HUES48 (cell line): ENCODE measurements around the gene GNAS-AS1.
A peak's percentile ranks its signal among the peaks of the same experiment; 100 is the strongest.

Experiments
- H3K27ac ChIP-seq: one replicate; pipeline ENCODE4 v1.7.0; 2013; ENCODE audit warnings: low read depth, low read length, inconsistent platforms
- H3K27me3 ChIP-seq: 2 replicates; pipeline ENCODE4 v1.6.1; 2013; ENCODE audit warnings: mild to moderate bottlenecking, low read length; ENCODE audit not compliant: control insufficient read depth, insufficient read depth
- H3K36me3 ChIP-seq: 2 replicates; pipeline ENCODE4 v1.6.1; 2013; ENCODE audit warnings: low read length; ENCODE audit not compliant: control insufficient read depth, insufficient read depth
- H3K4me1 ChIP-seq: 2 replicates; pipeline ENCODE4 v1.6.1; 2013; ENCODE audit warnings: mild to moderate bottlenecking, low read length; ENCODE audit not compliant: control insufficient read depth, insufficient read depth
- H3K4me3 ChIP-seq: 2 replicates; pipeline ENCODE4 v1.5.1; 2013; ENCODE audit warnings: mild to moderate bottlenecking, low read depth, low read length
- H3K9ac ChIP-seq: 2 replicates; pipeline ENCODE4 v1.6.1; 2013; ENCODE audit warnings: mild to moderate bottlenecking, low read depth, low read length, moderate library complexity
- H3K9me3 ChIP-seq: 2 replicates; pipeline ENCODE4 v1.6.1; 2013; ENCODE audit warnings: low read length; ENCODE audit not compliant: control insufficient read depth, insufficient read depth

The GNAS-AS1 gene

GRCh38 chr20:58841539-58842264, 9.0 kb downstream of the GNAS-AS1 start:
- peak overlapping the region; percentile 63 for H3K9ac ChIP-seq
- peaks cover 56% of the 10 kb centered on the region for H3K36me3 ChIP-seq
- H3K4me1 ChIP-seq, result peaks cover 50% of the 10 kb centered on the region
- H3K27me3 ChIP-seq, result peaks cover 19% of the 10 kb centered on the region
- H3K4me3 ChIP-seq, result peak overlapping the region; percentile 54
- H3K27ac ChIP-seq, result peak overlapping the region; percentile 52
- H3K9me3 ChIP-seq, result no peaks in the 10 kb centered on the region

DNA sequence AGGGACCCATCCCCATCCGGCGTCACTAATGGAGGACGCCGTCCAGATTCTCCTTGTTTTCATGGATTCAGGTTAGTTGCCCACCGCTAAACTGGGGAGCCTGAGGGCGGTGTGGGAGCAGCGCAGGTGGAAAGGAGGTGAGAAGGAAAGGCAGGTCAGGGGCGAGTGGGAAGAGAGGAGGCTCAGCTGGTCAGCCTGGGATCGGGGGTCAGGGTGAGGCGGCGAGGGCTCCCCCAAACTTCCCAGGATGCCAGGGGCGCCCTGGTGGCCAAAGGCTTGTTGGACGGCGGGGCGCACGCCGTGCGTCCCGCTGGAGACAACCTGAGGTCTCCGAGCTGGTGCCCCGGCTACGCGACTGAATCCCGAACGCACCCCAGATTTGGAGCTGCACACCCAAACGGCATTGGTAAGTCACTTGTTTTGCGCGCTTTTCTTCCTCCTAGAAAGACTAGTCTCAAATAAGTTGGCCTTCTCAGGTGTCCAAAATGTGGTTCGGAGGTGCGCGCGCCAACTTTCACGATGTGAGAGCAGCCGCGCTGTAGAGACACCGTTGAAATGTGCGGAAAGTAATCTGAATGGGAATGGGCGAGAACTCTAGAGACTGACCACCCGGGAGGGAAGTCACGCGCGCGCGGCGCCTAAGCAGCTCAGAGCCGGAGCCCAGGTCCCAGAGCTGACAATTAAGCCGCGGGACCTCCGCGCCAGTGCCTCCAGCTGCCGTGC, 9.7 kb downstream of the GNAS-AS1 start:
- H3K9ac ChIP-seq, result peak overlapping the region; percentile 63; the same call in 1 of the 2 replicates
- peak overlapping the region; percentile 54 for H3K4me3 ChIP-seq
- no peaks in the 10 kb centered on the region for H3K9me3 ChIP-seq
- H3K36me3 ChIP-seq, result peaks cover 57% of the 10 kb centered on the region
- H3K27me3 ChIP-seq, result peaks cover 19% of the 10 kb centered on the region
- peaks cover 43% of the 10 kb centered on the region for H3K4me1 ChIP-seq
- no peak overlapping the region for H3K27ac ChIP-seq

DNA sequence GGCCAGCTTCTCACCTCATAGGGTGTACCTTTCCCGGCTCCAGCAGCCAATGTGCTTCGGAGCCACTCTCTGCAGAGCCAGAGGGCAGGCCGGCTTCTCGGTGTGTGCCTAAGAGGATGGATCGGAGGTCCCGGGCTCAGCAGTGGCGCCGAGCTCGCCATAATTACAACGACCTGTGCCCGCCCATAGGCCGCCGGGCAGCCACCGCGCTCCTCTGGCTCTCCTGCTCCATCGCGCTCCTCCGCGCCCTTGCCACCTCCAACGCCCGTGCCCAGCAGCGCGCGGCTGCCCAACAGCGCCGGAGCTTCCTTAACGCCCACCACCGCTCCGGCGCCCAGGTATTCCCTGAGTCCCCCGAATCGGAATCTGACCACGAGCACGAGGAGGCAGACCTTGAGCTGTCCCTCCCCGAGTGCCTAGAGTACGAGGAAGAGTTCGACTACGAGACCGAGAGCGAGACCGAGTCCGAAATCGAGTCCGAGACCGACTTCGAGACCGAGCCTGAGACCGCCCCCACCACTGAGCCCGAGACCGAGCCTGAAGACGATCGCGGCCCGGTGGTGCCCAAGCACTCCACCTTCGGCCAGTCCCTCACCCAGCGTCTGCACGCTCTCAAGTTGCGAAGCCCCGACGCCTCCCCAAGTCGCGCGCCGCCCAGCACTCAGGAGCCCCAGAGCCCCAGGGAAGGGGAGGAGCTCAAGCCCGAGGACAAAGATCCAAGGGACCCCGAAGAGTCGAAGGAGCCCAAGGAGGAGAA, 10.5 kb downstream of the GNAS-AS1 start:
- H3K9me3 ChIP-seq, result no peaks in the 10 kb centered on the region
- H3K27ac ChIP-seq, result no peak overlapping the region
- H3K27me3 ChIP-seq, result peaks cover 19% of the 10 kb centered on the region
- peaks cover 61% of the 10 kb centered on the region for H3K36me3 ChIP-seq
- peak overlapping the region; percentile 63; the same call in 1 of the 2 replicates for H3K9ac ChIP-seq
- peak overlapping the region; percentile 54 for H3K4me3 ChIP-seq
- H3K4me1 ChIP-seq, result peaks cover 35% of the 10 kb centered on the region

GRCh38 chr20:58839474-58839874, 11.2 kb downstream of the GNAS-AS1 start:
- peaks cover 28% of the 10 kb centered on the region for H3K4me1 ChIP-seq
- H3K9me3 ChIP-seq, result no peaks in the 10 kb centered on the region
- H3K9ac ChIP-seq, result peak overlapping the region; percentile 32; the same call in 1 of the 2 replicates
- H3K36me3 ChIP-seq, result peaks cover 61% of the 10 kb centered on the region
- no peak overlapping the region for H3K27ac ChIP-seq
- peaks cover 19% of the 10 kb centered on the region for H3K27me3 ChIP-seq
- peak overlapping the region; percentile 54 for H3K4me3 ChIP-seq

GRCh38 chr20:58838174-58838573, 12.5 kb downstream of the GNAS-AS1 start:
- Histone ChIP-seq H3K4me1 (peaks cover 15% of the 10 kb centered on the region), H3K9me3 (no peaks in the 10 kb centered on the region), H3K4me3 (no peak overlapping the region), H3K27ac (no peak overlapping the region), H3K27me3 (peaks cover 19% of the 10 kb centered on the region), H3K9ac (no peak overlapping the region), H3K36me3 (peaks cover 69% of the 10 kb centered on the region)

- no peak overlapping the region for H3K27ac ChIP-seq
- no peaks in the 10 kb centered on the region for H3K9me3 ChIP-seq
- peaks cover 14% of the 10 kb centered on the region for H3K4me1 ChIP-seq
- H3K4me3 ChIP-seq, result no peak overlapping the region
- H3K27me3 ChIP-seq, result peaks cover 19% of the 10 kb centered on the region
- H3K9ac ChIP-seq, result no peak overlapping the region
- peaks cover 73% of the 10 kb centered on the region for H3K36me3 ChIP-seq
These were observed 13.0 kb downstream of the GNAS-AS1 start for GRCh38 chr20:58837717-58838116.

DNA sequence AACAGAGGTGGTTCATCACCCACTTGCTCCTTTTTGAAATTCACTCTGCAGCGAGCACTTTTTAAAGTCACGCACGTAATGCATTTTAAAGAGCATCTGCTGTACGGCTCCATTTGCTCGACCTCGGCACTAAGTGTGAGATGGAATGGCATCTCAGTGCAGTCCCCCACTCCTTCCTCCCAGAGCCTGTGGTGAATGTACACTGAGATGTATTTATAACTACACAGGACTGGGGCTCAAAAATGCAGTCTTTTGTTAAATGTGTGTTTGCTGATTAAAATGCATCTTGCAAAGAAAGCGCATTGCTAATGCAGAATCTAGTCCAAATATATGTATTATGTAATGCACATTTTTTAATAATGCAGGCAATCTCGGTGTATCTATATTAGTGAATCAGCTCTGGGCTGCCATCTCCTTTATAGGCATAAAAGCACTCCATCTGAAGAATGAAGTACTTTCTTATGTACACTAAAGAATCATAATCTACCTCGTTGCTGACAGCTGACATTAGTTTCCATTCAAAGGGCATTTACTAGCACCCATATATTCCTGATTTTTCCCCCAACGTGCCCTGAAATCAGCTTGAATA, 14.0 kb downstream of the GNAS-AS1 start:
- H3K9me3 ChIP-seq, result no peaks in the 10 kb centered on the region
- H3K4me1 ChIP-seq, result peaks cover 6% of the 10 kb centered on the region
- no peak overlapping the region for H3K4me3 ChIP-seq
- H3K9ac ChIP-seq, result no peak overlapping the region
- H3K27ac ChIP-seq, result no peak overlapping the region
- peaks cover 73% of the 10 kb centered on the region for H3K36me3 ChIP-seq
- H3K27me3 ChIP-seq, result peaks cover 19% of the 10 kb centered on the region

DNA sequence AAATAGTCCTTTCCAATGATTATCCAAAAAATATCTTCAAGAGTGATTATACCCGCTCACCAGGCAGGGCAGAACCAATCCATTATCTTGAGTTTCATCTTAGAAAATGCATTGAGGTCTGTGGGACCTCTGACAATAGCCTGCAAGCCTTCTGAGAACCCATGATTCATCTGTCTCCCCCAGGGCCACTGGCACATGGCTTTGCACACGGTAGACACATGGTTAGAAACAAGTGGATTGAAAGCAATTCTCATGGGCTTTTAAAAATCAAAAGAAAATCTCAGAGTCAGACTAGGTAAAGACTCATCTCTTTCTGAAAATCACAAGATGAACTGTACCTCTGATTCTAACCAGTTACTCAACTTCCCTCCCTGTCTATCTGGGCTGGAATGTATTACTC, 15.5 kb downstream of the GNAS-AS1 start:
- Histone ChIP-seq H3K4me1 (peaks cover 6% of the 10 kb centered on the region), H3K9me3 (no peaks in the 10 kb centered on the region), H3K27me3 (peaks cover 7% of the 10 kb centered on the region), H3K27ac (no peak overlapping the region), H3K9ac (no peak overlapping the region), H3K4me3 (no peak overlapping the region), H3K36me3 (peaks cover 60% of the 10 kb centered on the region)

DNA sequence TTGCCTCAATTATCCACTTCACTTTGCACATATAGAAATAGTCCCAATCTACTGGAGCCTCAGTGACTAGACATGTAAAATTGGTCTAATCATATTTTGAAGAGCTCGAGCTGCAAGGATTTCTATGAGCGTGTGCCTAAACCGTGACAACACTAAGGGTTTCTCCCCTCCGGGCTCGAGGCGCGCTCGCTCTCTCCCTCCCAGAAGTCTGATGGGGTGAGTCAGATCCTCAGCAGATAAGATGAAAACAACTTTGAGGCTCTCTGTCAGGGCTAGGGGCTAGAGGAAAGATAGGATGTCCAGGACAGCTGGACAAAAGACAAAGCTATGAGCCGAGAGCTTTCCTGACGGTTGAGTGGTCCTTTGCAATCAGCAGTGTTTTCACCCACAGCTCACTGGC, 16.8 kb downstream of the GNAS-AS1 start:
- Histone ChIP-seq H3K36me3 (peaks cover 63% of the 10 kb centered on the region), H3K9ac (no peak overlapping the region), H3K27me3 (no peaks in the 10 kb centered on the region), H3K4me1 (peaks cover 2% of the 10 kb centered on the region; the same call in 1 of the 2 replicates), H3K9me3 (no peaks in the 10 kb centered on the region), H3K27ac (no peak overlapping the region), H3K4me3 (no peak overlapping the region)

- Histone ChIP-seq H3K27me3 (no peaks in the 10 kb centered on the region), H3K36me3 (peaks cover 63% of the 10 kb centered on the region), H3K9me3 (no peaks in the 10 kb centered on the region), H3K4me3 (no peak overlapping the region), H3K27ac (no peak overlapping the region), H3K9ac (no peak overlapping the region), H3K4me1 (no peaks in the 10 kb centered on the region)
These were observed 18.2 kb downstream of the GNAS-AS1 start for GRCh38 chr20:58832457-58832856.
